Fibroblast of upper back skin (primary cell): ENCODE results near the gene RXRA.
"Not testable (repeated sequence)": the region's sequence is repeated elsewhere in the genome, so short reads cannot be mapped to it uniquely, and the experiment has no call there.

ENCODE experiments used
- DNase-seq: peaks from one replicate; pipeline ENCODE4 v3.0.0-alpha.2; 2013

RXRA gene

DNA sequence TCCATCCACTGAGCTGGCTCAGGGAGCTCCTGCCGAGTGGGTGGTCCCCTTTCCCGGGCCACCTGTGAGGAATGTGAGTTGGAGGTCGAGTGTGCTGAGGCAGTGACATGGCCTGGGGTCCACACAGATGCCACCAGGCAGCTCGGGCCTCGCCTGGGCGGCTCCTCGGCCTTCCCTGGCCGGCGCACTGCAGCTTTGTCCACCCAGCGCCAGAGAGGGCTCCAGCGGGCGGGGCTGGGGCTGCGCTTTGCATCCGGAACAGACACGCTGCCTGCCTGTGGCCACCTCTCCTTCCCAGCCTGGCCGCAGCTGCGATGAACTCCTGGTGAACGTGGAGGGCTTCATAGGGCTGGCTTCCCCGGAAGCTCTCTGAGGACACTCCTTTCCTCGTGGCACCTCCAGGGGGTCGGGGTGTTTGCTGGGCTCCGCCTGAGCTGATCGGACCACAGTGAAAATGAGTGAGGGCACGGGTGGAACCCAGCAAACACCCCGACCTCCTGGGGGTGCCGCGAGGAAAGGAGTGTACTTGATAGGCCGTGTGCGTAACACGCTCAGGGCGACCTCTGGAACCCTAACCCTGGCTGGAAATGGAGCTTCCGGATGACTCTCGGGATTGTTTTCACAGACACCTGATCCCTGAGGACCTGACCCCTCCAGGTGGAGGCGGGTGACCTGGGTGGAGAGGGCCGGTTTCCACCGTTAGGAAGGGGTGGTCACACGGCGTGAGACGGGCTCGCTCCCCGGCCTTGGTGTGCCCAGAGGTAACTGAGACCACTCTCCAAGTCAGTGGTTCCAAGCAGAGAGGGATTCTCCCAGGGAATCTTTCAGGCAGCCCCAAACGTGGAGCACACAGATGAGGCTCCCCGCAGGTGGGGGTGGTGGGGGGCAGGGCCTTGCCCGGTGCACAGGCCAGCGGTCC is 31.8 kb upstream of the RXRA start:
- DNase-seq: peak; percentile 19

DNA sequence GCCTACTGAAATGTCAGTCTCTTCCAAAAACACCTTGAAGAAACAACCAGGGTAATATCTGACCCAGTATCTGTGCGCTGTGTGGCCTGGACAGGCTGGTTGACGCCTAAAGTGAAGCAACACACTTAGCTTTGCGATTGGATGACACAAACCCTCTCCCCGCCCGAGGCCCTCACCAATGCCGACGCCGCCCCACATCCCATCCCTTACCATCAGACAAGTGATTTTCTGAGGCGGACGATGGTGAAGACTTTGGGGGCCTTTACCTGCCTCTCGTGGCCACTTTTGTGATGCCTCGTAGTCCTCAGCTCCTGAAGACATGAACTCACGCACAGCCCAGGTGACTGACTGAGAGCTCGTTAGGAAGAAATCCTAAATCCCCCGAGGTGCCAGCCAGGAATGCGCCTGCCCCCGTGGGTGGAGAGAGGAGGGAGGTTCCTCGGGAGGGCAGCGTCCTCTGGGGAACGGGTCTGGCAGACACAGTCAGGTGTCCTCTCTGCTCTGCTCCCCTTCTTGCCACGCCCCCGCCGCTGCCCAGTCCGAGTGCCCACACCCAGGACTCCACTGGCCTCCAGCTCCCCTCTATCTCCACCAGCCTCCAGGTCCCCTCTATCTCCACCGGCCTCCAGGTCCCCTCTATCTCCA is 31.0 kb upstream of the RXRA start:
- no peak for DNase-seq

DNA sequence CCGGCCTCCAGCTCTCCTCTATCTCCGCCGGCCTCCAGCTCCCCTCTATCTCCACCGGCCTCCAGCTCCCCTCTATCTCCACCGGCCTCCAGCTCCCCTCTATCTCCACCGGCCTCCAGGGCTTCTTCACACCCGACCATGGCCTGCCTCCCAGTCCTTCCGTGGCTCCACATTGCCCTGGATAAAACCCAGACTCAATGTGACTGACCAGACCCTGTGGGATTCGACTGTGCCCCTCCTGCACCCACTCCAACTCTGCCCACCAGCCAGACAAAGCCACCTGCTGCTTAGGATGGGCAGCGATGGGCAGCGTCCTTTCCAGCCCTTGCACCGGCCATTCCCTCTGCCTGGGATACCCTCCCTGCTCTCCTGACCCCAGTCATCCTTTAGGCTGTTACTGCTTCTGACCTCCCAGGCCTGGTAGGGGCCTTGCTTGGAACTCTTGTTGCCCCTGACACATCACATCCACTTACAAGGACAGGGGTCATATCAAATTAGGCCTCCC is 30.5 kb upstream of the RXRA start:
- DNase-seq: no peak

DNA sequence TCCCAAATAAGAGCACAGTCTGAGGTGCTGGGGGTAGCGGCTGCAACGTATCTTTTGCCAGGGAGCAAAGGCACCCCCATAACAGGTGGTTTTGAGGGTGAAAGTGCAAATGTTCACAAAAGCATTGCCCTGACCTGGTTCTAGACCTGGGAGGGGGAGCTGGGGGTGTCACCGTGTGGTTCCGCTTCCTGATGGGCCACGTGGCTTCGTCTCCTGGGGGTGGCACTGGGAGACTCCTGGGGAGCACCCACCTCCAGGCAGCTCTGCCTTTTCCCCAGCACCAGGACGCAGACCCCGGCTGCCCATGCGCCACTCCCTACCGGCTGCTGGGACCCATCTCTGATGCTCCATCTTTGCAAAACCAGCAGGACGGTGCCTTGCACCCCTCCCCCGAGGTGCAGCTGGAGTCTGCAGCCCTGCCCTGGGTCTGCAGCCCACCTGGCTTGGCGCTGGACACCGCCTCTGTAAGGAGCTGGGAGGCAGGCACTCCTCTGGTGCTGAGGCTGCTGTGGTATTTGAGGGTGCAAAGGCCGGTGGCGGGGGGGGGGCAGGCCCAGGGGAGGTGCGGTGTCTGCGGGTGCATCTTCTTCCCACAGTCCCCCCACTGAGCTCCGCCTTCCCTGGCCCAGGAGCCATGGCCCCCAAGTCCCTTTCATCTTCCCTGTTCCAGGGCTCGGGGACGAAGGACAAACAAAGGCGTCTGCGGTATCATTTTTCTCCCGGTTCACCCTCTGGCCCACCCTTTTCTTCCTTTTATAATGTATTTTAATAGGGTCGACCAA is 29.8 kb upstream of the RXRA start:
- no peak for DNase-seq

DNA sequence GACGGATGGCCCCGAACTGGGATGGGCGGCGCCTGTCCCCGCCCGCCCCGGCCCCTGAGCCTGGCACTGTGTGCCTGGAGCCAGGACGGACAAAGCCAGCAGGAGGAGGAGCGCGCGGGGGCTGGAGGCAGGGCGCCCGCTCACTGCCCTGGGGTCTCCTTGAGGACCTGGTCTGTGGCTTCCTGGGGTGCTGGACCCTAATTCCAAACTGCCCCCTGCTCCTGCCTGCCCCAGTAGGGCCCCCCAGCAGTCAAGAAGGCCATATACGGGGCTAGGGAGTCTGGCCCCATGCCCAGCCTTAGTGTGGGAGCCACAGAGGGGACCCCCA is 29.2 kb upstream of the RXRA start:
- DNase-seq: no peak

DNA sequence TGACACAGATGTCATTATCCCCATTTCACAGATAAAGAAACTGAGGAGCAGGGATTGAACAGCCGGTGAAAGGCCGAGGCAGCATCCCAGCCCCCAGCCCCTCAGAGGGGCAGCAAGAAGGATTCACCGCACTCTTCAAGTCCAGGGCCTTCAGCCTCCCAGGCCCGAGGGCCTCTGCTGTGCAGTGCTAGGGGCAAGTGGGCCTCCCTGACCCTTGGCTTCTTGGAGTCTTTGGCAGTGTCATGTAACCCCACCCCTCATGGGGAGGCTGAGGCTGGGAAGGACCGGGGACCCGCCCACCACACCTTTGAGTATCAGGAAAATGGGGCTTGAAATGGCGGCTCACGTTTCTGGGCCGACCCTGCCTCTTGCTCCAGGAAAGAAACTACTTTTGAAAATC is 28.7 kb upstream of the RXRA start:
- no peak for DNase-seq

DNA sequence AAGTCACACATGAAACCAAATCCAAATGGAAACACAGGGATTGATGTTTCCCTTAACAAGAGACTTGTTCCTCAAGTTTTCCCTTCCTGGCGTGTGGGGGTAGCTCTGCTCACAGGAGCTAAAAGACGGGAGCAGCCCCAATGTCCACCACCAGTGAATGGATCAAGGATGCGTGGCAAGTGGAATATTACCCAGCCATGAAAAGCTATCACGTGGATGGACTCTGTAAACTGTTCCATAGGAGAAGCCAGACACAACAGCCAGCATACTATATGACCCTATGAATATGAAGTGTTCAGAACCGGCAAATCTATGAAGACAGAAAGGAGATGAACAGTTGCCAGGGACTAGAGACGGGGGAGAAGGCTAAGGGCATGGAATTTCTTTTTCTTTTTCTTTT is 28.3 kb upstream of the RXRA start:
- no peak for DNase-seq

DNA sequence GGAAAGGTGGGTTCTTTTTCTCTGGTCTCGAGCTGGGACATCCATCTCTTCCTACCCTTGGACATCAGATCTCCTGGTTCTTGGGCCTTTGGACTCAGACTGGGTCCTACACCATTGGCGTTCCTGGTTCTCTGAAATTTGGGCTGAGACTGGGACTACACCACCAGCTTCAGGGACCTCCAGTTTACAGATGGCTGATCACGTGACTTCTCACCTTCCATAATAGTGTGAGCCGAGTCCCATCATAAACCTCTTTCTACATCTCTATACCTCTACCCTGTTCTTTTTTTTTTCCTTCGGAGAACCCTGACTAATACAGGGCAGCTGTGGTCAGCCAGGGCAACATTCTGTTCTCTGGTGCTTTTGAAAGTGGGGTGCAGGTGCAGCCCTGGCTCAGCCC is 27.2 kb upstream of the RXRA start:
- no peak for DNase-seq

DNA sequence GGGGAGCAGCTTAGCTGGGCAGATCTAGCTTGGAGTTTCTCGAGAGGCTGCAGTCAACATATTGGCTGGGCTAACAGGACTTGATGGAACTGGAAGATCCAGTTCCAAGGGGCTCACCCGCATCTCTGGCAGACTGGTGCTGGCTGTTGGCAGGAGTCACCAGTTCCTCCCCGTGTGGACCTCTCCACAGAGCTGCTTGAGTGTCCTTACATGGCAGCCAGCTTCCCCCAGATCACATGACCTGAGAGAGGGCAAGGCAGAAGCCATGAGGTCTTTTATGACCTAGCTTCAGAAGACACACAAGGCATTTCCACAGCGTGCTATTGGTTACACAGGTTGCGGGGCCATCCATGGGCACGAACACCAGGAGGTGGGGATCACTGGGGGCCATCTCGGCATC is 26.4 kb upstream of the RXRA start:
- DNase-seq: no peak

DNA sequence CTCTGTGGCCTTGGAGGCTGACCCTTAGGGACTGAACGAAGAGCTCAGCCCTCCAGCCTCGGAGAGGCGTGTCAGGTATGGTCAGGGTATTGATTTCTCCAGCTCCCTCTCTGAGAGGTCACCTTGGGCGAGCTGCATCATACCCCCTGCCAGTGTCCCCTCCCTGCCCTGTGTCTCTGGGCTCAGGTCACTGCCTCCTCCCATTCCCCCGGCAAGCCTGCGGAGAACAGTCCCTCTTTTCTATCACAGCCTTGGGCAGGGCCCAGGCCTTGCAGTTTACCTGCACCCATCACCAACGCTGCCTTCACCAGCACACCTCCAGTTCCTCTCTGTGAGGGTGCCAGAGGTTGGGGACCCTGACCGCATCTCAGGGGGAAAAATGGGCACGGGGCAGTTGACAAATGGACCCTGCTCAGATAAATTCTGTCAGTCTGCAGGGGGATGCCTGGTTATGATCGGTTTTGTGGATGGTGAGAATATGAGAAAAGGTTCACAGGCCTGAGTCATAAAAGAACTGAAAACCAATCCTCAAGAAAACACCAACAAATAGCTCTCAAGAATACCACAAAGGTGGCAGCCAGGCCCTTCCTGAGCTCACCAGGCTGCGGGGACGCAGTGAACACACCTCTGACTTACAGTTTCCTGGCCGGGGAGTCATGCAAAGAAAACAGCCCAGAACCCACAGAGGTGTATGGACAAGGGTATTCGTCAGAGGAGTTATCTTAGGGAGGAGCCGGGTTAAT is 24.7 kb upstream of the RXRA start:
- no peak for DNase-seq

DNA sequence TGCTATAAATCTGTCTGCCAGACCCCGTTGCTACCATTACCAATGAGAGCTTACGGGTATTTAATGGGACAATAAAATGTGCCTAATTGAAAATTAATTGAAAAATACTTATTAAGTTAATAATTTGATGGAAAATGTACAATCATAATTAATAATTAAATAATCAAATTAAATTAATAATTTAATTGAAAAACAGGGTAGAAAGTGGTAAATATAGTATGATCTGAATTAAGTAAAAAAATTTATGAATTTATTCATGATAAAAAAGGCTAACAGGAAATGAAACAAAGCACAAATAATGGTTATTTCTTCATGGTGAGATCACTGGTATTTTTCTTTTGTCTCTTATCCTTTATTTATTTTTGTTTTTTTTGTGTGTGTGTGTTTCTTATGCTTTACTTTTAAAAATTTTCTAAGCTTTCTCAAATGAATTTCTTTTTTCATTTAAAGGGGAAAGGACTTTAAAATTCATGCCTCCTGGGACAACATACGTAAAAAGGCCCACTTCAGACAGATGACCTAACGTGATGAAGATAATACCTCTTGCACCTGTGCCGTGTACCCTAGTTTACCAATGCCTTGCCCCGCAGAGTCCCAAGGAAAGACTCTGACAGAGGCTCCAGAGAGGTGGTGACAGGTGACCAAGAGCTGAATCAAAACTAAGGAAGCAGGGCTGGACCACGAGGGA is 24.0 kb upstream of the RXRA start:
- no peak for DNase-seq

DNA sequence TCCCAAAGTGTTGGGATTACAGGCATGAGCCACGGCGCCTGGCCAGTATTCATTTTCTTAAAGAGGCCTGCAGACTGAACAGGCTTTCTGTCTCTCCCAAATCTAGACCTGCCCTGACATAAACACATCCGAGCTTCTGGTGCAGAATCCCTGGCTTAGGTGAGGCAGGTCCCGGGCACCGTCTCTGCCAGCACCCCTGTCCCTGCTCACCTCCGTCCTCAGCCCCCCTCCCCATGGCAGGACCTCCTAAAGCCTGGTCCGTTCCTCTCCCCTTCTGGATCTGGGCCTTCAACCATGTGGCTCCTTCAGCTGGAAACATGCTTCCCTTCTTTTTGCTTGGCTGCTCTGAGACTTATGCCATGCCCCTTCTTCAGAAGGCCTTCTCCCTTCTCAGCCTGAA is 22.7 kb upstream of the RXRA start:
- no peak for DNase-seq

DNA sequence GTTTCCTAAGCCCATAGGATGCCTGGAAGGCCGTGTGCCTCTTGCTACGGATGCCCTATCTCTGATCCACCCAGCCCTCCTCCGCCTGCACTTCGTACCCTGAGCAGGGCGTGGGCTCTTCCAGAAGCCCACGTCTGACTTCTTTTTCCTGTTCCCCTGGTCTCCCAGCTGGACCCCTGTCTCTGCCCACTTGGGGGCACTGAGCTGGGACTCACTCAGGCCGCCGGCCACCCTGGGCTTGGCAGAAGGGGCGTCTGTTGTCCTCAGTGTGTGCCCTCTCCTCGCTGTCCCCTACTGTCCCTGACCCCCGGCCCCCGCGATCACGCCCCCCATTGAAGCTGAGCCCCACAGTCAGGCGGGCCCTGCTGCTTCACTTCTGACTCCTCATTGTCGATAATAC is 22.0 kb upstream of the RXRA start:
- no peak for DNase-seq

DNA sequence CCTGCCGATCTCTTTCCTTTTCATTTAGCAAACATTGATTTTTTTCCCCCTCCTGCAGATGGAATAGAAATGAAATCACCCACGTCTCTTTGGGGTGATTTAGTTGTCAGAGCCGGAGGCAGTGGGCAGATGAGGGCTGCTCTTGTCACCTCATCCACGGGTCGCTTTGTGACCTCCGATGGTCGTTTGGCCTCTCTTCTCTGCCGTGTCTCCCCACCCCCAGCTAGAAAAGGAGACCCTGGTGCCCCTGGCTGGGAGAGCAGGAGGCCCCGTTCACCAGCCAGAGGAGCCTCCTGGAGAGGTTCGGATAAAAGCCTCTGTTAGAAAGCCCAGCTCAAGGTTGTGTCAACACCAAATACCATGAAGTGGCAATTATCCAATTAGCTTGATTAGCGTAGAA is 21.6 kb upstream of the RXRA start:
- no peak for DNase-seq

DNA sequence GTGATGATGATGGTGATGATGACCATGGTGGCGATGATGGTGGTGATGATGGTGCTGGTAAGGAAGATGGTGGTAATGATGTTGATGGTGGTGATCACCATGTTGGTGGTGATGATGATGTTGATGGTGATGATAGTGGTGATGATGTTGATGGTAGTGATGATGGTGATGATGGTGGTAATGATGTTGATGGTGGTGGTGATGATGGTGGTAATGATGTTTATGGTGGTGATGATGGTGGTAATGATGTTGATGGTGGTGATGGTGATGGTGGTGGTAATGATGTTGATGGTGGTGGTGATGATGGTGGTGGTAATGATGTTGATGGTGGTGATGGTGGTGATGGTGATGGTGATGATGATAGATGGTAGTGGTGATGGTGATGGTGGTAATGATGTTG is 20.7 kb upstream of the RXRA start:
- no peak for DNase-seq

DNA sequence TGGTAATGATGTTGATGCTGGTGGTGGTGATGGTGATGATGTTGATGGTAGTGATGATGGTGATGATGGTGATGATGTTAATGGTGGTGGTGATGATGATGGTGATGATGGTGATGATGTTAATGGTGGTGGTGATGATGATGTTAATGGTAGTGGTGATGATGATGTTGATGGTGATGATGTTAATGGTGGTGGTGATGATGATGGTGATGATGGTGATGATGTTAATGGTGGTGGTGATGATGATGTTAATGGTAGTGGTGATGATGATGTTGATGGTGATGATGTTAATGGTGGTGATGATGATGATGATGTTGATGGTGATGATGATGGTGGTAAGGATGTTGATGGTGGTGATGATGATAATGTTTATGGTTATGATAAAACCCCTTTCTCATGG is 20.2 kb upstream of the RXRA start:
- DNase-seq: not testable (repeated sequence)

DNA sequence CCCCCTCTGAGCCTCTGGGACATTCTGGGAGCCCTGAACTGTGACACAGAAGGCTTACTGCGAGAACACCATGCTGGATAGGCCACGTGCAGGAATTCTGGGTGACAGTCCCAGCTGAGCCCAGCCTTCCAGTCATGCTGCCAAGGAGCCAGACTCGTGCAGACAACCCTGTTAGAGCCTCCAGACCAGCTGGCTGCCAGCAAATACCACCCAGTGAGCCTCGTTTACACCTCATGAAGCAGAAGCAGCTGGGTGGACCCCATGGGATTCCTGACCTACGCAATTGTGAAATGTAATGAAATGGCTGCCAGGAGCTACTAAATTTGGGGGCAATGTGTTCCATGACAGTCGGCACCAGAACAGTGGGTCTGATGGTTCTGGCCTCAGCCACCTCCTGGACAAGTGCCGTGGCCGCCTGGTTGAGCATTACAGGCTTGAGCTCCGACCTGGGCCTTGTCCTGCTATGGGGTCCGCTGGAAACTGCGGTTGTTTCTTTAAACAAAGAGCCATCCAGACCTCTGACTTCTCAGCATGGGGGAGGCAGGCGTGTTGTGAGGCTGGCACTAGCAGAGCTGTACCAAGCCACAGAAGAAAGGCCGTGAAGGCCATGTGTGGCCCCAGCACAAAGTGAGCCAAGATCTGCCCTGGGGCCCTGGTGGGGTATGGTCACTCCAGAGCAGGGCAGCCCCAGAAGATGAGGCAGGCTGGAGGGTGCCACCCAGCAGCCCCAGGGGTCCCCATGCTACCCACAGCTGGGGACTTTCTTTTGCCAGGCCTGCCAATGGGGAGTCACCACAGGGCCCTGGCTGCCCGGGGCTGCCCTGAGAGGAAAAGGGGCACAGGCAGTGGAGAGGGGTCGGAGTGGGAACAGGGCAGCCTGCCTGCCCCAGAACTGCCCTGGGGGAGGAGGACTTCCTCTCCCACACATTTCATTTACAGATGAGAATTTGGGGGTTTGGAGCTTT is 19.3 kb upstream of the RXRA start:
- no peak for DNase-seq

DNA sequence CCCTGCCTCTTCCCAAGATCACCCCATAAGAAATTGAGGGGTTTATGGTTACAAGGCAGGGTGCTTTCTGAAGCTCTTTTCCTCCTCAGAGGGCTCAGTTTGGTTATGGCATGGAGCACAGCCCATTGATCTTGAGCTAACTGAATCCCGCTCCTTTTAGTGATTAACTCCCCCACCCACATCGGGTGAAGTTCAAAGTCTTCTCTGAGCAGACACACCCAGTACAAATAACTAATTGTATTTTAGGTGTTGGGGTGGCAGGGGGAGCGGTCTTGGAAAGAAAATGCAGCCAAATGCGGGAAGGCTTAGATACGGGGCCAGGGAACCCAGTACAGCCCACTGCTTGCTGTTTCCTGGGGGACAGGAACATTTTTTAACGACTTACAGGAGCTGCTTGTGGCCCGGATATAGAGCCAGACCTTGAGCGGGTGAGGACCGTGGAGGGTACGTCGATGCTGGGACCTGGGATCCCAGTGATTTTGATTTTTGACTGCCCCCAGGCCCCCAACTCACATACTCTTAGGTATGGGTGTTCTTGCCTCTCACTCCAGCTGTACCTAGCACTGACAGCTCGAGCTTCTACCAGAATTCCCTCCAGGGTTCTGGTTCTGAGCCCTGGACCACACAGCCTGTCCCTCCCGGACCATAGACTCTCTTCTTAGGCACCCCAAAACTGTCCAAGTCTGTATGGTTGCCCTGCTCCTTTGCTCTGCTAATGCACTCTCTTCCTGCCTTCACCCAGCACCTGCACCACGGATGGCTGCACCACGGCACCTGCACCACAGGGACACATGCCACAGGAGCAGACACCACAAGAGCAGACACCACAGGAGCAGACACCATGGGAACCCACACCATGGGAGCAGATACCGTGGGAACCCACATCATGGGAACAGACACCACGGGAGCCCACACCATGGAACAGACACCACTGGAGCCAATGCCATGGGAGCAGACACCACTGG is 18.3 kb upstream of the RXRA start:
- no peak for DNase-seq

DNA sequence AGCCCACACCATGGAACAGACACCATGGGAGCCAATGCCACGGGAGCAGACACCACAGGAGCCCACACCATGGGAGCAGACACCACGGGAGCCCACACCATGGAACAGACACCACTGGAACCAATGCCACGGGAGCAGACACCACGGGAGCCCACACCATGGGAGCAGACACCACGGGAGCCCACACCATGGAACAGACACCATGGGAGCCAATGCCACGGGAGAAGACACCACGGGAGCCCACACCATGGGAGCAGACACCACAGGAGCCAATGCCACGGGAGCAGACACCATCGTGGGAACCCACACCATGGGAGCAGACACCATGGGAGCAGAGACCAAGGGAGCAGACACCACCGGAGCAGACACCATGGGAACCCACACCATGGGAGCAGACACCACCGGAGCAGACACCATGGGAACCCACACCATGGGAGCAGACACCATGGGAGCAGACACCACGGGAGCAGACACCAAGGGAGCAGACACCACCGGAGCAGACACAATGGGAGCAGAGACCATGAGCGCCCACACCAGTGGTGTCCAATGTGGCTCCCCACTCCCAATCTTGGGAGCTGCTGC is 17.5 kb upstream of the RXRA start:
- DNase-seq: not testable (repeated sequence)

DNA sequence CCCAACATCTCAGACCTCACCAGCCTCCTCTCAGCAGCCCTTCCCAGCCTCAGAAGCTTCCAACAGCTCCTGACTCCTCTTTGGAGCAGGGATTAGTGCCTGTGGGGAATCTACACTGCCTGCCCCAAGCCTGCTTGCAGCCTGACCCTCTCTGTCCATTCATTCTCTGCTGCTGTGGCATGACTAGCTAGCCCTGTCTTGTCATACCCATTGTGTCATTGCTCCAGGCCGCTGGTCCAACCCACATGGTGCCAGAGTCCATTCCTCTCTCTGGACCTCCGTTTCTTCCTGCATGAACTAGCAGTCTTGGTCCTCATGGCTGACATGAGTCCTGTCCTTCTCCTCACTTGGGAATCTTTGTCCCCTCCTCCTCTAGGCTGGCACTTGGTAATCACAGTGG is 12.8 kb upstream of the RXRA start:
- no peak for DNase-seq
